Measurements from ENCODE around the gene CNOT4. TPM values are rescaled to one million over a fixed set of nuclear protein-coding genes. Genes with fewer than 3 reads are reported as not detected.

The CNOT4 gene
- total and polyA plus RNA-seq, 2 of the 8 experiments (the other 6 are each of a cell fraction or from before 2014, with no cell fraction given): 10.9 to 25.8 TPM

DNA sequence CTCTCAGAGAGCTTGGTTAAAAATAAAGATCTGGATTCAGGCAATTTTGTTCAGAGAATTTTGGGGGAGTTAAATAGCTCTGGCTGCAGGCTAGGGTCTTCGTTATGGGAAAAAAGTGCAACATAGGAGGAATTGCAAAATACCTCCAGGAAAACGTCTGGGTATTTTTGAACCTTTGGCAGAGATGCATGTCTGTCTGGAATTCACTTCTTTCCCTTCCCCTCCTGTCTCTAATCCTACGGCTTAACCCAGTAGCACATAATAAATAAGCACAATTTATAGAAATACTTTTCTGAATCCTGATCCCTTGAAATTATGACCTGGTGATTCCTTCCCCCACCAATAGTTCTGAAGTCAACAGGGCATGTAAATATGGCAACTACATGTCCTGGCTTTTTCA is 28.5 kb upstream of the CNOT4 start (continued):
- TF ChIP-seq, protein P1, sequence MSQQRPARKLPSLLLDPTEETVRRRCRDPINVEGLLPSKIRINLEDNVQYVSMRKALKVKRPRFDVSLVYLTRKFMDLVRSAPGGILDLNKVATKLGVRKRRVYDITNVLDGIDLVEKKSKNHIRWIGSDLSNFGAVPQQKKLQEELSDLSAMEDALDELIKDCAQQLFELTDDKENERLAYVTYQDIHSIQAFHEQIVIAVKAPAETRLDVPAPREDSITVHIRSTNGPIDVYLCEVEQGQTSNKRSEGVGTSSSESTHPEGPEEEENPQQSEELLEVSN (IDR thresholded peaks at IDR 0.05): no peak
- TF ChIP-seq KDM1A (IDR thresholded peaks at IDR 0.05; ENCODE audit: borderline replicate concordance, low read length): no peak
- no peak for TF ChIP-seq POU5F1 (IDR thresholded peaks at IDR 0.05; ENCODE audit: low read depth, low read length)
- no peak for TF ChIP-seq SIX5 (IDR thresholded peaks at IDR 0.05; ENCODE audit: low read depth, low read length)
